Measurements from ENCODE around the gene NCOA7.

Gene NCOA7

GRCh38 chr6:125953502-125953875, 162.7 kb downstream of the NCOA7 start:
- no peak overlapping the region for H3K27ac ChIP-seq (ENCODE audit: insufficient read depth, low read depth, low read length, poor library complexity, severe bottlenecking)
- no peaks in the 10 kb centered on the region for H3K9me3 ChIP-seq (ENCODE audit: control insufficient read depth, low read length)
- WGBS, 2 experiments: 85 to 87% methylated on average over 11 of the region's 11 CpGs
- H3K27me3 ChIP-seq (ENCODE audit: control insufficient read depth, insufficient read depth, low read length, poor library complexity, severe bottlenecking): peaks cover 4% of the 10 kb centered on the region
- H3K4me1 ChIP-seq (ENCODE audit: control insufficient read depth, insufficient read depth, low read length): no peaks in the 10 kb centered on the region
- no peaks in the 10 kb centered on the region for H3K36me3 ChIP-seq (ENCODE audit: control insufficient read depth, insufficient read depth, low read length)
- no peak overlapping the region for H3K4me3 ChIP-seq (ENCODE audit: insufficient read depth, low read depth, low read length)

DNA sequence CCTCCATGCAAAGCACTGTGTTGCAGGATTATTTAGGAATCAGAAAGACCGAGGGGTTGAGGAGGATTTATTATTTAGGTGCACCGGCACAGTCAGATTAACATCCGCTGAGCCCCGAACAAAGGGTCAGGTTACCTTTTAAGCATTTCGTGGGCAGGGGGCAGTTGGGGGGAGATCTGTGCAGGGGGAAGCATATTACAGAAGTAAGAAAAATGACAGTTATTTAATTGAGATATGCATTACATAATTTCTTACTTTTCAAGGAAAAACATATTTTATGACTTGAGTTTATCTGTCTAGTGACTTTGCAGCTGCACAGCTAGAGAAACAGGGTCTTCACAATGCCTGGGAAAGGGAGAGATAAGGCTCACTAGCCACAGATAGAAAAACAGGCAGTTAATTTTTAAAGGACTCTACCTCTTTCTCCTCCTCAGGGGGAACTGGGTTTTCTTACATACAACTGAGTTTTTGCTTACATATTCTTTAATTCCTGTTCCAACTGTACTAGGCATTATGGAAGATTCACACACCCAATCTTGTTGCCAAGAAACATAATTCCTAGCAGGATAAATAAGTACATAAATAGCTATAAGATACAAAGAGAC, 164.1 kb downstream of the NCOA7 start:
- 77% methylated on average over 5 of the region's 5 CpGs for WGBS, 2 experiments
- Histone ChIP-seq H3K4me1 (ENCODE audit: control insufficient read depth, insufficient read depth, low read length) (no peaks in the 10 kb centered on the region), H3K27ac (ENCODE audit: insufficient read depth, low read depth, low read length, poor library complexity, severe bottlenecking) (no peak overlapping the region), H3K27me3 (ENCODE audit: control insufficient read depth, insufficient read depth, low read length, poor library complexity, severe bottlenecking) (peaks cover 4% of the 10 kb centered on the region), H3K9me3 (ENCODE audit: control insufficient read depth, low read length) (no peaks in the 10 kb centered on the region), H3K4me3 (ENCODE audit: insufficient read depth, low read depth, low read length) (no peak overlapping the region), H3K36me3 (ENCODE audit: control insufficient read depth, insufficient read depth, low read length) (no peaks in the 10 kb centered on the region)

- Histone ChIP-seq H3K4me3 (ENCODE audit: insufficient read depth, low read depth, low read length) (peak overlapping the region; percentile 78), H3K36me3 (ENCODE audit: control insufficient read depth, insufficient read depth, low read length) (no peaks in the 10 kb centered on the region), H3K9me3 (ENCODE audit: control insufficient read depth, low read length) (no peaks in the 10 kb centered on the region), H3K27ac (ENCODE audit: insufficient read depth, low read depth, low read length, poor library complexity, severe bottlenecking) (no peak overlapping the region), H3K4me1 (ENCODE audit: control insufficient read depth, insufficient read depth, low read length) (no peaks in the 10 kb centered on the region), H3K27me3 (ENCODE audit: control insufficient read depth, insufficient read depth, low read length, poor library complexity, severe bottlenecking) (peaks cover 4% of the 10 kb centered on the region)
- 74% methylated on average over 5 of the region's 5 CpGs for WGBS, 2 experiments
Measured at GRCh38 chr6:125955973-125956372, 165.2 kb downstream of the NCOA7 start.

DNA sequence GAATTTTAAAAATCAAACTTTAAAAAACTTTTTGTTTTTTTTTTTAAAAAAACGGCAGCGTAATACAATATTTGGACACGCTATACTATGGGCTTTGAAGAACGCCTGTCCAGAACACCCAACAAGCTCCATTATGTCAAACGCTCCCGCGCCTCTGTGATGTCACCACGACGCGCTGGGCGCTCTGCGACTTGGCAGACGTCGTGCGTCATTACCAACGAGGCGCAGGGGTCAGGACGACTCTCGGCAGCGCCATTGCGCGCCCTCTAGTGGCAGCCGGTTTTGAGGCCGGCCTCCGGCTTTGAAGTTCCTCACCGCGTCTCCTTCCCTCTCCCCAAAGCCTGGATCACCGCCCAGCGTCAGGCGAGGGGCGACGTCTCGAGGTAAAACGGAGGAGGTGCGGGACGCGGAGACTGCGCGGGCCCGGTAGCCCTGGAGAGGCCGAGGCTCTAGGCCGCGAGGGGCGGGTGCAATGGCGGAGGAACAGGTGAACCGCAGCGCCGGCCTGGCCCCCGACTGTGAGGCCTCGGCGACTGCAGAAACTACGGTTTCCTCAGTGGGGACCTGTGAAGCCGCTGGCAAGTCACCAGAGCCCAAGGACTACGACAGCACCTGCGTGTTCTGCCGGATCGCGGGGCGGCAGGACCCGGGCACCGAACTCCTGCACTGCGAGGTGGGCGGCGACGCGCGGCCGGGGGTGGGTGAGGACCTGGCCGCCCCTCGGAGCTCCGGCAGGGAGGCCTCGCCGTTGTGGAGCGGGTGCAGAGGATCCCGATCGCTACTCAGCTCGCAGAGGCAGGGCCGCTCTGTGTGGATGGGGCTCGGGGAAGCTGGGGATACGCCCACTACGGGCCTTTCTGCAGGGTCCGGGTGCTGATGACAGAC, 166.0 kb downstream of the NCOA7 start, which contains the start of gene HINT3:
Gene HINT3, plus strand, starts transcription at position 265 of the 885 bp plus-strand sequence. Its CDS starts 208 bp downstream, at position 473.
- Histone ChIP-seq H3K27me3 (ENCODE audit: control insufficient read depth, insufficient read depth, low read length, poor library complexity, severe bottlenecking) (peaks cover 4% of the 10 kb centered on the region), H3K4me3 (ENCODE audit: insufficient read depth, low read depth, low read length) (peak within 1 kb of the TSS; percentile 78), H3K4me1 (ENCODE audit: control insufficient read depth, insufficient read depth, low read length) (no peaks in the 10 kb centered on the region), H3K9me3 (ENCODE audit: control insufficient read depth, low read length) (no peaks in the 10 kb centered on the region), H3K27ac (ENCODE audit: insufficient read depth, low read depth, low read length, poor library complexity, severe bottlenecking) (peak within 1 kb of the TSS; percentile 81), H3K36me3 (ENCODE audit: control insufficient read depth, insufficient read depth, low read length) (no peaks in the 10 kb centered on the region)
- WGBS, 2 experiments: 0% methylated on average over 82 of the region's 82 CpGs

DNA sequence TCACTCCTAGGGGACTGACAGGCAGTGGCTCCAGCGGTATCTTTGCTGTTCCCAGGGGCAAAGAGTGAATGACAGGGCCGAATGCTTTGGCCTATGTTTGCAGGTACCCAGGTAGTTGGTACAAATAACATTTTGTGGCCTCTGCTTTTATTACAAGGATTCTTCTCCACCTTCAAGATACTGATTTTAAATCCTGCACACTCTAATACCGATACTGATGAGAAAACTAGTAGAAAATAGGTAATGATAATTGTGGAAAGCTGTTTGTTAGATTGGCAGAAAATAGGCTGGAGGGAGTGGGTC, 166.6 kb downstream of the NCOA7 start:
- no peaks in the 10 kb centered on the region for H3K9me3 ChIP-seq (ENCODE audit: control insufficient read depth, low read length)
- H3K36me3 ChIP-seq (ENCODE audit: control insufficient read depth, insufficient read depth, low read length): no peaks in the 10 kb centered on the region
- no peaks in the 10 kb centered on the region for H3K4me1 ChIP-seq (ENCODE audit: control insufficient read depth, insufficient read depth, low read length)
- H3K4me3 ChIP-seq (ENCODE audit: insufficient read depth, low read depth, low read length): peak overlapping the region; percentile 78
- H3K27ac ChIP-seq (ENCODE audit: insufficient read depth, low read depth, low read length, poor library complexity, severe bottlenecking): peak overlapping the region; percentile 81
- WGBS, 2 experiments: 36 to 39% methylated on average over 3 of the region's 3 CpGs
- H3K27me3 ChIP-seq (ENCODE audit: control insufficient read depth, insufficient read depth, low read length, poor library complexity, severe bottlenecking): peaks cover 4% of the 10 kb centered on the region

DNA sequence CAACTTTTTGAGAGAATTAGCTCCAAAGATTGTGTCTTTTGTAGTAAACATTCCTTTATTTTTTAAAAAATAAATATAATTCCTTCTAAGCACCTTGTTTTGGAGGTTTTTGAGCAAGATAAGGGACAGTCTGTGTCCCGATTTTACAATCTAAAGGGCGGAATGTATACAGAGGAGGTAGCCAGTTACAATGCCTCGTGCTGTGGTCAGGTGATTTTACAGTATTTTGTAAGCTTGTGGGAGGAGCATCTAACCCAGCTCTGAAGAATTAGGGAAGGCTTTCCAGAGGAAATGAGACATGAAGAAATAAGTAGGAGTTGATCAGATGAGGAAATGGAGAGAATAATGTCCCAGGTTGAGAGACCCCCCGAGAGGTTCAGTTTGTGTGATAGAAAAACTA, 167.1 kb downstream of the NCOA7 start:
- Histone ChIP-seq H3K27me3 (ENCODE audit: control insufficient read depth, insufficient read depth, low read length, poor library complexity, severe bottlenecking) (peaks cover 4% of the 10 kb centered on the region), H3K27ac (ENCODE audit: insufficient read depth, low read depth, low read length, poor library complexity, severe bottlenecking) (no peak overlapping the region), H3K36me3 (ENCODE audit: control insufficient read depth, insufficient read depth, low read length) (no peaks in the 10 kb centered on the region), H3K9me3 (ENCODE audit: control insufficient read depth, low read length) (no peaks in the 10 kb centered on the region), H3K4me1 (ENCODE audit: control insufficient read depth, insufficient read depth, low read length) (no peaks in the 10 kb centered on the region), H3K4me3 (ENCODE audit: insufficient read depth, low read depth, low read length) (no peak overlapping the region)
- 77 to 86% methylated on average over 4 of the region's 4 CpGs for WGBS, 2 experiments

DNA sequence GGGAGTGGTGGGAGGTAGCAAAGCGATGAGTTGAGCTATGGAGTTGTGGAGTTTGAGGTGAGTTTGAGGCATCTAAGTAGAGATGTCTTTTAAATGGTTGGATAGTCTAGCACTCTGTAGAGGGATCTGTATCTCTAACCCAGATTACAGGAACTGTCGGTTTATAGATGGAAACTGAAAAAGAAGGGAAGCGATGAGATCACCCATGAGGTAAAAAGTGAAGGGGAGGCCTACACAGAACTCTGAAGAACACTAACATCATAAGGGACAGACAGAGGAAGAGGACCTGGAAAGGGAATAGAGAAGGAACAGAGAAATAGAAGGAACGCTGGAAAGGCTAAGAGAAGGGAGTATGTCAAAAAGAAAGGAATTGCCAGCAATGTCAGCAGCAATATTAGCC, 168.3 kb downstream of the NCOA7 start:
- no peaks in the 10 kb centered on the region for H3K4me1 ChIP-seq (ENCODE audit: control insufficient read depth, insufficient read depth, low read length)
- H3K4me3 ChIP-seq (ENCODE audit: insufficient read depth, low read depth, low read length): no peak overlapping the region
- no peaks in the 10 kb centered on the region for H3K36me3 ChIP-seq (ENCODE audit: control insufficient read depth, insufficient read depth, low read length)
- H3K27me3 ChIP-seq (ENCODE audit: control insufficient read depth, insufficient read depth, low read length, poor library complexity, severe bottlenecking): peaks cover 4% of the 10 kb centered on the region
- H3K27ac ChIP-seq (ENCODE audit: insufficient read depth, low read depth, low read length, poor library complexity, severe bottlenecking): no peak overlapping the region
- WGBS, 2 experiments: 95 to 97% methylated on average over 4 of the region's 4 CpGs
- H3K9me3 ChIP-seq (ENCODE audit: control insufficient read depth, low read length): no peaks in the 10 kb centered on the region

- Histone ChIP-seq H3K27me3 (ENCODE audit: control insufficient read depth, insufficient read depth, low read length, poor library complexity, severe bottlenecking) (no peaks in the 10 kb centered on the region), H3K36me3 (ENCODE audit: control insufficient read depth, insufficient read depth, low read length) (no peaks in the 10 kb centered on the region), H3K4me1 (ENCODE audit: control insufficient read depth, insufficient read depth, low read length) (no peaks in the 10 kb centered on the region), H3K4me3 (ENCODE audit: insufficient read depth, low read depth, low read length) (no peak overlapping the region), H3K9me3 (ENCODE audit: control insufficient read depth, low read length) (no peaks in the 10 kb centered on the region), H3K27ac (ENCODE audit: insufficient read depth, low read depth, low read length, poor library complexity, severe bottlenecking) (no peak overlapping the region)
- 88 to 93% methylated on average over 3 of the region's 3 CpGs for WGBS, 2 experiments
Measured at GRCh38 chr6:125961117-125961516, 170.4 kb downstream of the NCOA7 start.

- H3K36me3 ChIP-seq (ENCODE audit: control insufficient read depth, insufficient read depth, low read length): no peaks in the 10 kb centered on the region
- H3K4me1 ChIP-seq (ENCODE audit: control insufficient read depth, insufficient read depth, low read length): no peaks in the 10 kb centered on the region
- no peaks in the 10 kb centered on the region for H3K9me3 ChIP-seq (ENCODE audit: control insufficient read depth, low read length)
- no peak overlapping the region for H3K4me3 ChIP-seq (ENCODE audit: insufficient read depth, low read depth, low read length)
- H3K27me3 ChIP-seq (ENCODE audit: control insufficient read depth, insufficient read depth, low read length, poor library complexity, severe bottlenecking): no peaks in the 10 kb centered on the region
- WGBS, 2 experiments: 91 to 94% methylated on average over 8 of the region's 8 CpGs
- H3K27ac ChIP-seq (ENCODE audit: insufficient read depth, low read depth, low read length, poor library complexity, severe bottlenecking): no peak overlapping the region
Measured at GRCh38 chr6:125962900-125963497, 172.2 kb downstream of the NCOA7 start.

DNA sequence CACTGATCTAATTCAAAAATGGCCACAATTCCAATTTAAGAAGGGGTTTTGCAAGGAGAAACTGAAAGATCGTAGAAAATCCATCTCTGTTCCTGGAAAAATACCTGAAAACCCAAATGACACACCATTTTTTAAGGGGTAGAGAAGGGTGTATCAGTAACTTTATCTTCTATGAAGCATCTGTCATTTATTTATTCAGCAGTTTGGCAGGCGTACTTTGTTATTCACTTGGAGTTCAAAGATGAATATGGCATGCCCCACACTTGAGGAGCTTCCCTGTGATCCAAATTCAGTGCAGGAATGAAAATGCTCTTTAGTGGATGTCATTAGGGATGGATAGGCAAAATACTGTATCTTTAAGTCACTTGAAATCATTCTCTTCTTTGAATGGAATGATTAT, 173.1 kb downstream of the NCOA7 start:
- no peak overlapping the region for H3K4me3 ChIP-seq (ENCODE audit: insufficient read depth, low read depth, low read length)
- WGBS, 2 experiments: 89 to 93% methylated on average over 2 of the region's 2 CpGs
- no peaks in the 10 kb centered on the region for H3K4me1 ChIP-seq (ENCODE audit: control insufficient read depth, insufficient read depth, low read length)
- H3K9me3 ChIP-seq (ENCODE audit: control insufficient read depth, low read length): no peaks in the 10 kb centered on the region
- H3K36me3 ChIP-seq (ENCODE audit: control insufficient read depth, insufficient read depth, low read length): no peaks in the 10 kb centered on the region
- no peaks in the 10 kb centered on the region for H3K27me3 ChIP-seq (ENCODE audit: control insufficient read depth, insufficient read depth, low read length, poor library complexity, severe bottlenecking)
- H3K27ac ChIP-seq (ENCODE audit: insufficient read depth, low read depth, low read length, poor library complexity, severe bottlenecking): no peak overlapping the region

Measured in ectodermal cell (in vitro differentiated cells).